OCI-LY7 (cell line): ENCODE data around the gene CXCL13. TPM values are rescaled to one million over a fixed set of nuclear protein-coding genes. Genes with fewer than 3 reads are reported as not detected.

Experiments
- BruUV-seq: library from RNA; stranded (reverse); fragments of 400-500 nt; replicated peaks from 2 replicates; lab custom pipeline; 2021; lab: Mats Ljungman, UMichigan
- CTCF ChIA-PET: fragments of 300-600 bp; sonication (Branson Sonifier 250); formaldehyde crosslinking; loops from one replicate; lab custom pipeline; 2022; ENCODE audit warnings: antibody characterized with exemption; ENCODE audit not compliant: unreplicated experiment; lab: Charles Lee
- POLR2A ChIA-PET: fragments of 300-600 bp; sonication (Branson Sonifier 250); formaldehyde crosslinking; loops from one replicate; lab custom pipeline; 2022; ENCODE audit warnings: antibody characterized with exemption; lab: Charles Lee
- DNase-seq: peaks from one replicate; pipeline ENCODE4 v3.0.0-alpha.2; 2015; ENCODE audit warnings: low spot score
- H2AFZ ChIP-seq: fragments of 200-600 bp; sonication (generic), shearing (Covaris generic); 2 replicates; pipeline ENCODE4 v1.6.1; 2014; ENCODE audit warnings: mild to moderate bottlenecking, antibody characterized with exemption, low read length, moderate library complexity
- H3K27ac ChIP-seq: fragments of 200-600 bp; sonication (generic); 2 replicates; pipeline ENCODE4 v1.5.1; 2014; ENCODE audit warnings: mixed run types, low read depth, mild to moderate bottlenecking, moderate library complexity, low read length, inconsistent platforms; ENCODE audit not compliant: poor library complexity, severe bottlenecking
- H3K36me3 ChIP-seq: fragments of 200-600 bp; sonication (generic); 2 replicates; pipeline ENCODE4 v1.6.1; 2014; ENCODE audit warnings: mild to moderate bottlenecking, antibody characterized with exemption, low read length, moderate library complexity, mixed read lengths; ENCODE audit not compliant: insufficient read depth
- H3K4me1 ChIP-seq: fragments of 200-600 bp; sonication (generic); 2 replicates; pipeline ENCODE4 v1.5.1; 2014; ENCODE audit warnings: mild to moderate bottlenecking, low read length; ENCODE audit not compliant: insufficient read depth, poor library complexity, severe bottlenecking
- H3K4me2 ChIP-seq: fragments of 200-600 bp; sonication (generic); 2 replicates; pipeline ENCODE4 v1.6.1; 2014; ENCODE audit warnings: mild to moderate bottlenecking, low read length
- H3K4me3 ChIP-seq: fragments of 200-600 bp; sonication (generic); 2 replicates; pipeline ENCODE4 v1.5.1; 2014; ENCODE audit warnings: mild to moderate bottlenecking, low read depth, low read length; ENCODE audit not compliant: poor library complexity, severe bottlenecking
- H3K79me2 ChIP-seq: fragments of 200-600 bp; sonication (generic); 2 replicates; pipeline ENCODE4 v1.6.1; 2016; ENCODE audit warnings: low read depth, mild to moderate bottlenecking, low read length, moderate library complexity, mixed read lengths; ENCODE audit not compliant: insufficient read depth
- H3K9me2 ChIP-seq: fragments of 200-600 bp; sonication (generic); 2 replicates; pipeline ENCODE4 v1.6.1; 2016; ENCODE audit warnings: mild to moderate bottlenecking, low read length, mixed read lengths; ENCODE audit not compliant: insufficient read depth
- H3K9me3 ChIP-seq: fragments of 200-600 bp; sonication (generic); 2 replicates; pipeline ENCODE4 v1.6.1; 2014; ENCODE audit warnings: mild to moderate bottlenecking, mixed run types, low read length, mixed read lengths
- H4K20me1 ChIP-seq: fragments of 200-600 bp; sonication (generic); 2 replicates; pipeline ENCODE4 v1.6.1; 2014; ENCODE audit warnings: mild to moderate bottlenecking, antibody characterized with exemption, low read length, moderate library complexity, mixed read lengths; ENCODE audit not compliant: insufficient read depth
- CTCF ChIP-seq: fragments of 200-600 bp; sonication (generic); conservative IDR thresholded peaks from 2 replicates; pipeline ENCODE4 v1.5.1; 2014; ENCODE audit warnings: mild to moderate bottlenecking, antibody characterized with exemption, low read length, moderate library complexity, mixed read lengths
- EZH2phosphoT487 ChIP-seq: fragments of 200-600 bp; sonication (generic); IDR thresholded peaks from 2 replicates; pipeline ENCODE4 v1.6.1; 2018; ENCODE audit warnings: low read depth, borderline replicate concordance, mild to moderate bottlenecking, mixed run types, antibody characterized with exemption, low read length, moderate library complexity, mixed read lengths
- intact Hi-C: fragments of 100-400 bp; cut with micrococcal nuclease; formaldehyde crosslinking; loops from one replicate; pipeline ENCODE4 v1.10.0; 2022; ENCODE audit not compliant: unreplicated experiment
- total RNA-seq, 2 experiments: library from RNA; depleted of rRNA in 1 of 2; stranded (reverse); fragments of >200 nt in 1 of 2; shearing (Covaris generic) in 1 of 2; gene quantifications; 2 replicates each; pipeline ENCODE4 v1.2.3, GENCODE V29; 2014 to 2022

CXCL13 gene
- total RNA-seq, 2 experiments from 2014 or later: not detected

DNA sequence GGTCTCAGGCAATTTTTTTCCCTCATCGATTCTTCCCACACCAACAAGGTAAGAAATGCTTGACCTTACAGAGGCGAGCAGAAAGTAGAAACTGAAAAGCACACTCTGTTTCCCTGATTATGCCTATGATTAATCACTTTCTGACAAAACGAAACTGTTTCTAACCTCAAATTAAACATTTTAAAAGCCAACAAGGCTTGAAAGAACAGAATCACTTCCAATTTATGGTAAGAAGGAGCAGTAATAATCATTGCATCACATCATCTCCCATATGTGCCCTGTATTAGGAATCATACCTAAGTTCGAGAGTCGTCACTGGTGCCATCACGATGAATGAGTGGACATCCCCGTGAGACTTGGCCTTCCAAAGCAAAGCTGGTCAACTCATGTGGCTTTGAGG lies 12.5 kb upstream of the CXCL13 start:
- Histone ChIP-seq H3K9me2 (no peaks in the 10 kb centered on the region), H3K9me3 (no peaks in the 10 kb centered on the region), H4K20me1 (no peaks in the 10 kb centered on the region), H3K4me3 (no peak overlapping the region), H2AFZ (no peak overlapping the region), H3K4me1 (no peaks in the 10 kb centered on the region), H3K36me3 (no peaks in the 10 kb centered on the region), H3K4me2 (no peak overlapping the region), H3K79me2 (no peaks in the 10 kb centered on the region), H3K27ac (no peak overlapping the region)
- intact Hi-C loops: no loop called here
- TF ChIP-seq CTCF: no peak
- no peak for TF ChIP-seq EZH2phosphoT487
- no TSS peak for BruUV-seq
- CTCF ChIA-PET: no interaction called here
- POLR2A ChIA-PET: interaction anchor here (1.1 kb wide), 1 partner anchor 13 kb away, joined by 5 read pairs; the partner anchor contains the start of gene CXCL13
- no peak for DNase-seq

GRCh38 chr4:77593993-77594392 lies 11.6 kb upstream of the CXCL13 start:
- no peaks in the 10 kb centered on the region for H3K9me3 ChIP-seq
- no peaks in the 10 kb centered on the region for H3K4me1 ChIP-seq
- TF ChIP-seq CTCF (no peak), EZH2phosphoT487 (no peak)
- intact Hi-C loops: no loop called here
- no peak overlapping the region for H3K27ac ChIP-seq
- H3K4me2 ChIP-seq: no peak overlapping the region
- H2AFZ ChIP-seq: no peak overlapping the region
- no peaks in the 10 kb centered on the region for H3K79me2 ChIP-seq
- no peak for DNase-seq
- POLR2A ChIA-PET: interaction anchor here (0.9 to 1.1 kb wide), 2 partner anchors 12 to 16 kb away, joined by 3 to 5 read pairs; partner anchors contain the start of gene CXCL13
- no peak overlapping the region for H3K4me3 ChIP-seq
- no peaks in the 10 kb centered on the region for H4K20me1 ChIP-seq
- CTCF ChIA-PET: interaction anchor here (1.4 kb wide), 1 partner anchor 9 kb away, joined by 3 read pairs; no protein-coding TSS in a partner anchor
- H3K36me3 ChIP-seq: no peaks in the 10 kb centered on the region
- no TSS peak for BruUV-seq
- no peaks in the 10 kb centered on the region for H3K9me2 ChIP-seq

DNA sequence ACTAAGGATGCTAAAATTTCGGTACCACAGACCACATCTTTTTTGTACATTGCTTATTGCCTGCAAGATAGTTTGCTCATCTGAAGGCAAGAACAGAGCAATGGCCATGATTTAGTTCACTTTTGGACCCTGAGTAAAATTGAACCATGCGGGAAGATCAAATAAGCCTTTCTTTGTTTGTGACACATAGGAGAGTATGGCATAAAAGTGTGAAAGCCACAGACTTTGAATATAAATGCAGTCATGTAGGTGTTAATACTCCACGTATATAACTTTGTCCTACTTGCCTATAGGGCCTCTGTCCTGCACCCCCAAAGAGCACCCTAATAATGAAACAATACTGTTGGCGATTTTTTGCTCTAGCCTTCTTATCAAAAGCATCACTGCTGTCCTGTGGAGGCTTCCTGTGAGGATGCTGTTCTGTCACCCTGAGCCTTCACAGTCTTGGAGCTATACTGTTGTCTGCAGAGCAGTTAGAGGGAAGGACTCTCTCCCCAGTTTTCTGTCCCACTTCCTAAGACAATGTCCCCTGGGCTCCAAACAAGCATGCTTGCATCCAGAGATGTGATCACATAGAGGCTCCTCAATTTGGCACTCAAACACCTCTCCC lies 10.2 kb upstream of the CXCL13 start:
- CTCF ChIA-PET: no interaction called here
- Histone ChIP-seq H3K4me1 (no peaks in the 10 kb centered on the region), H3K36me3 (no peaks in the 10 kb centered on the region), H2AFZ (no peak overlapping the region), H4K20me1 (no peaks in the 10 kb centered on the region), H3K9me2 (no peaks in the 10 kb centered on the region), H3K79me2 (no peaks in the 10 kb centered on the region), H3K4me3 (no peak overlapping the region), H3K4me2 (no peak overlapping the region), H3K27ac (no peak overlapping the region), H3K9me3 (no peaks in the 10 kb centered on the region)
- intact Hi-C loops: no loop called here
- TF ChIP-seq EZH2phosphoT487 (no peak), CTCF (no peak)
- POLR2A ChIA-PET: no interaction called here
- no peak for DNase-seq
- no TSS peak for BruUV-seq
